NB4 (cell line): Measurements from ENCODE around the gene DNAH17.

Source experiments
- DNase-seq: peaks from one replicate; pipeline ENCODE4 v3.0.0; 2010; ENCODE audit warnings: low read depth
- H3K4me3 ChIP-seq: one replicate; pipeline ENCODE4 v1.5.1; 2011; ENCODE audit warnings: mild to moderate bottlenecking, low read depth, low read length, moderate library complexity
- CTCF ChIP-seq: IDR thresholded peaks from one replicate; pipeline ENCODE4 v1.5.1; 2012; ENCODE audit warnings: low read depth, low read length
- MAX ChIP-seq: IDR thresholded peaks from 2 replicates; pipeline ENCODE4 v1.6.1; 2011; ENCODE audit warnings: low read depth, low read length
- MYC ChIP-seq: IDR thresholded peaks from 2 replicates; pipeline ENCODE4 v1.6.1; 2011; ENCODE audit warnings: low read depth, low read length
- POLR2A ChIP-seq: IDR thresholded peaks from 2 replicates; pipeline ENCODE4 v1.6.1; 2011; ENCODE audit warnings: mild to moderate bottlenecking; ENCODE audit not compliant: insufficient read length; ENCODE audit errors: extremely low read depth

Gene DNAH17

GRCh38 chr17:78608122-78608803, 31.1 kb upstream of the DNAH17 start:
- TF ChIP-seq MYC = no peak
- no peak for TF ChIP-seq MAX
- no peak for TF ChIP-seq CTCF
- TF ChIP-seq POLR2A = no peak
- no peak for DNase-seq

GRCh38 chr17:78607038-78607437, 29.8 kb upstream of the DNAH17 start:
- TF ChIP-seq CTCF (no peak), MAX (no peak), MYC (no peak), POLR2A (no peak)
- H3K4me3 ChIP-seq = no peak overlapping the region
- no peak for DNase-seq

More at GRCh38 chr17:78608122-78608803, 31.1 kb upstream of the DNAH17 start:
- H3K4me3 ChIP-seq = no peak overlapping the region

- no peak for DNase-seq
- TF ChIP-seq POLR2A = no peak
- H3K4me3 ChIP-seq = no peak overlapping the region
Measured at GRCh38 chr17:78605886-78606285, 28.7 kb upstream of the DNAH17 start.

- no peak for DNase-seq
- TF ChIP-seq MAX (no peak), CTCF (no peak), POLR2A (no peak)
Measured at GRCh38 chr17:78605429-78605828, 28.2 kb upstream of the DNAH17 start.

GRCh38 chr17:78602246-78602645, 25.1 kb upstream of the DNAH17 start:
- H3K4me3 ChIP-seq = no peak overlapping the region
- DNase-seq = no peak
- TF ChIP-seq MAX (no peak), MYC (no peak), POLR2A (no peak), CTCF (no peak)

More at GRCh38 chr17:78605429-78605828, 28.2 kb upstream of the DNAH17 start:
- H3K4me3 ChIP-seq = no peak overlapping the region

GRCh38 chr17:78601577-78602190, 24.5 kb upstream of the DNAH17 start:
- no peak for DNase-seq
- H3K4me3 ChIP-seq = no peak overlapping the region
- TF ChIP-seq MYC (no peak), CTCF (no peak), POLR2A (no peak), MAX (no peak)
